Neural progenitor cell (in vitro differentiated cells): ENCODE results near the gene GP5. TPM values are rescaled to one million over a fixed set of nuclear protein-coding genes. Genes with fewer than 3 reads are reported as not detected.

ENCODE experiments used
- DNase-seq: peaks from one replicate; pipeline ENCODE4 v3.0.0-alpha.2; 2016; ENCODE audit warnings: low spot score
- H2AFZ ChIP-seq: fragments of 200-600 bp; sonication (generic); replicated peaks from 2 replicates; pipeline ENCODE4 v1.6.1; 2016; ENCODE audit warnings: antibody characterized with exemption
- H3F3A ChIP-seq: fragments of 200-600 bp; sonication (generic); 2 replicates; pipeline ENCODE4 v1.6.1; 2016; ENCODE audit warnings: antibody characterized with exemption, low read depth
- H3K27ac ChIP-seq: fragments of 200-600 bp; sonication (generic); 2 replicates; pipeline ENCODE4 v1.5.1; 2016; ENCODE audit warnings: mild to moderate bottlenecking
- H3K27me3 ChIP-seq: fragments of 200-600 bp; sonication (generic); 2 replicates; pipeline ENCODE4 v1.6.1; 2016; ENCODE audit warnings: mild to moderate bottlenecking, moderate library complexity
- H3K36me3 ChIP-seq: fragments of 200-600 bp; sonication (generic); 2 replicates; pipeline ENCODE4 v1.5.1; 2016
- H3K4me1 ChIP-seq: fragments of 200-600 bp; sonication (generic); 2 replicates; pipeline ENCODE4 v1.6.1; 2016; ENCODE audit warnings: mixed run types
- H3K4me2 ChIP-seq: fragments of 200-600 bp; sonication (generic); 2 replicates; pipeline ENCODE4 v1.6.1; 2016
- H3K4me3 ChIP-seq: fragments of 200-600 bp; sonication (generic); 2 replicates; pipeline ENCODE4 v1.5.1; 2016
- H3K79me2 ChIP-seq: fragments of 200-600 bp; sonication (generic); 2 replicates; pipeline ENCODE4 v1.6.1; 2016; ENCODE audit warnings: low read depth
- H3K9ac ChIP-seq: fragments of 200-600 bp; sonication (generic); 2 replicates; pipeline ENCODE4 v1.6.1; 2016
- H3K9me3 ChIP-seq: fragments of 200-600 bp; sonication (generic); 2 replicates; pipeline ENCODE4 v1.5.1; 2016; ENCODE audit warnings: low read depth
- H4K20me1 ChIP-seq: fragments of 200-600 bp; sonication (generic); 2 replicates; pipeline ENCODE4 v1.6.1; 2016; ENCODE audit warnings: low read depth
- H3K27ac Mint-ChIP-seq: 3 replicates; pipeline ENCODE4 v1.8.0; 2021; ENCODE audit warnings: mixed read lengths
- H3K27me3 Mint-ChIP-seq: 2 replicates; pipeline ENCODE4 v1.8.0; 2022; ENCODE audit warnings: low read depth, mild to moderate bottlenecking, inconsistent platforms, moderate library complexity, mixed read lengths; ENCODE audit not compliant: insufficient read depth
- H3K36me3 Mint-ChIP-seq: 3 replicates; pipeline ENCODE4 v1.8.0; 2021; ENCODE audit warnings: mixed read lengths
- H3K4me1 Mint-ChIP-seq: 3 replicates; pipeline ENCODE4 v1.8.0; 2021; ENCODE audit warnings: mixed read lengths
- H3K4me3 Mint-ChIP-seq: 3 replicates; pipeline ENCODE4 v1.8.0; 2021; ENCODE audit warnings: mild to moderate bottlenecking, moderate library complexity, mixed read lengths
- H3K9me3 Mint-ChIP-seq: 3 replicates; pipeline ENCODE4 v1.8.0; 2020; ENCODE audit warnings: mixed read lengths
- CTCF ChIP-seq: fragments of 200-600 bp; sonication (generic); IDR thresholded peaks from 2 replicates; pipeline ENCODE4 v1.5.1; 2017; ENCODE audit warnings: antibody characterized with exemption, mild to moderate bottlenecking
- EZH2 ChIP-seq: fragments of 200-600 bp; sonication (generic); IDR thresholded peaks from 2 replicates; pipeline ENCODE4 v1.6.1; 2017; ENCODE audit warnings: antibody characterized with exemption, mild to moderate bottlenecking, moderate library complexity
- EZH2phosphoT487 ChIP-seq: fragments of 200-600 bp; sonication (generic); IDR thresholded peaks from 2 replicates; pipeline ENCODE4 v1.6.1; 2017; ENCODE audit warnings: antibody characterized with exemption
- total RNA-seq: library from RNA; depleted of rRNA; stranded (reverse); fragments of >200 nt; gene quantifications from 2 replicates; pipeline ENCODE4 v1.2.3, GENCODE V29; 2015; ENCODE audit warnings: low replicate concordance

The GP5 gene
- total RNA-seq, 1 donor from 2014 or later, result not detected

- H3K9me3 Mint-ChIP-seq, result no peaks in the 10 kb centered on the region
These were observed 28.3 kb downstream of the GP5 start for GRCh38 chr3:194370753-194371152.

GRCh38 chr3:194369522-194370279 lies 29.4 kb downstream of the GP5 start, which contains the start of gene LRRC15:
Gene LRRC15 (minus strand): TSS chr3:194369743. CDS start chr3:194361043, 8,700 bp downstream.
- Histone ChIP-seq H3K79me2 (no peaks in the 10 kb centered on the region), H3K4me2 (no peak within 1 kb of the TSS), H4K20me1 (no peaks in the 10 kb centered on the region), H3K9me3 (no peaks in the 10 kb centered on the region), H3K9ac (no peak within 1 kb of the TSS), H3K4me3 (no peak within 1 kb of the TSS), H3K36me3 (no peaks in the 10 kb centered on the region), H2AFZ (no peak within 1 kb of the TSS), H3K4me1 (peaks cover 30% of the 10 kb centered on the region), H3K27me3 (peaks cover 12% of the 10 kb centered on the region), H3K27ac (no peak within 1 kb of the TSS), H3F3A (peaks cover 14% of the 10 kb centered on the region)
- Mint-ChIP-seq H3K9me3 (no peaks in the 10 kb centered on the region), H3K27me3 (peaks cover 19% of the 10 kb centered on the region), H3K4me3 (no peak within 1 kb of the TSS), H3K4me1 (peaks cover 36% of the 10 kb centered on the region), H3K36me3 (no peaks in the 10 kb centered on the region), H3K27ac (peak within 1 kb of the TSS; percentile 85)
- TF ChIP-seq CTCF, result peak; percentile 33
- no peak for TF ChIP-seq EZH2
- DNase-seq, result peak; percentile 84

More at GRCh38 chr3:194370753-194371152, 28.3 kb downstream of the GP5 start:
- Histone ChIP-seq H3K4me2 (no peak overlapping the region), H3K27me3 (peaks cover 12% of the 10 kb centered on the region), H2AFZ (no peak overlapping the region), H4K20me1 (no peaks in the 10 kb centered on the region), H3F3A (peaks cover 23% of the 10 kb centered on the region), H3K9me3 (no peaks in the 10 kb centered on the region), H3K79me2 (no peaks in the 10 kb centered on the region), H3K4me1 (peaks cover 33% of the 10 kb centered on the region), H3K36me3 (no peaks in the 10 kb centered on the region), H3K4me3 (no peak overlapping the region), H3K27ac (no peak overlapping the region), H3K9ac (no peak overlapping the region)
- Mint-ChIP-seq H3K4me1 (peaks cover 46% of the 10 kb centered on the region), H3K4me3 (no peak overlapping the region), H3K27ac (peak overlapping the region; percentile 85), H3K36me3 (no peaks in the 10 kb centered on the region), H3K27me3 (peaks cover 23% of the 10 kb centered on the region)
- TF ChIP-seq CTCF, result no peak
- TF ChIP-seq EZH2phosphoT487, result no peak
- TF ChIP-seq EZH2, result no peak
- no peak for DNase-seq

GRCh38 chr3:194368918-194369317 lies 30.1 kb downstream of the GP5 start:
- Mint-ChIP-seq H3K27me3 (peaks cover 19% of the 10 kb centered on the region), H3K4me3 (no peak overlapping the region), H3K36me3 (no peaks in the 10 kb centered on the region), H3K4me1 (peaks cover 33% of the 10 kb centered on the region), H3K27ac (peak overlapping the region; percentile 78), H3K9me3 (no peaks in the 10 kb centered on the region)
- no peak for DNase-seq
- Histone ChIP-seq H3K27me3 (peaks cover 12% of the 10 kb centered on the region), H3K36me3 (no peaks in the 10 kb centered on the region), H4K20me1 (no peaks in the 10 kb centered on the region), H3F3A (peaks cover 10% of the 10 kb centered on the region), H3K4me3 (no peak overlapping the region), H3K79me2 (no peaks in the 10 kb centered on the region), H3K27ac (no peak overlapping the region), H3K4me1 (peaks cover 30% of the 10 kb centered on the region), H3K9ac (no peak overlapping the region), H3K9me3 (no peaks in the 10 kb centered on the region), H2AFZ (no peak overlapping the region), H3K4me2 (no peak overlapping the region)
- no peak for TF ChIP-seq EZH2
